Measurements from ENCODE around the gene DERA.

The DERA gene

DNA sequence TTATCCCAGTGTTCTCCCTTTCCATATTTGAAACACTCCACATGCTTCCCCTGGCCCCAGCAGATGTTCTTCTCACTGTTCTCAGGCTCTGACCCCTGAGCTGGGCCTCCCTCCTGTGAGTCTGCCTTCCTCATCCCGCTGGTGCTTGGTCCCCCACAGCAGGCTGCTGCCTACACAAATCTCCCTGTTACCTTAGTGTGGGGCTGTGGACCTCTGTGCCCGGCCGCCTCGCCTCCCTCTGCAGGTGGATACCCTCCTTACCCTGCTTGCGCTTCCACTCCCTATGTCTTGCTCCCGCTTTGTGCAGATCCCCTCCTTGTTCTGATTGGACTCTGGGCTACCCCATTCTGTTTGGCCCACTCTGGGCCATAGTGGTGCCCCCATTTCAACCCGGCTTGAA lies 6.9 kb downstream of the DERA start:
- TF ChIP-seq, protein P1, sequence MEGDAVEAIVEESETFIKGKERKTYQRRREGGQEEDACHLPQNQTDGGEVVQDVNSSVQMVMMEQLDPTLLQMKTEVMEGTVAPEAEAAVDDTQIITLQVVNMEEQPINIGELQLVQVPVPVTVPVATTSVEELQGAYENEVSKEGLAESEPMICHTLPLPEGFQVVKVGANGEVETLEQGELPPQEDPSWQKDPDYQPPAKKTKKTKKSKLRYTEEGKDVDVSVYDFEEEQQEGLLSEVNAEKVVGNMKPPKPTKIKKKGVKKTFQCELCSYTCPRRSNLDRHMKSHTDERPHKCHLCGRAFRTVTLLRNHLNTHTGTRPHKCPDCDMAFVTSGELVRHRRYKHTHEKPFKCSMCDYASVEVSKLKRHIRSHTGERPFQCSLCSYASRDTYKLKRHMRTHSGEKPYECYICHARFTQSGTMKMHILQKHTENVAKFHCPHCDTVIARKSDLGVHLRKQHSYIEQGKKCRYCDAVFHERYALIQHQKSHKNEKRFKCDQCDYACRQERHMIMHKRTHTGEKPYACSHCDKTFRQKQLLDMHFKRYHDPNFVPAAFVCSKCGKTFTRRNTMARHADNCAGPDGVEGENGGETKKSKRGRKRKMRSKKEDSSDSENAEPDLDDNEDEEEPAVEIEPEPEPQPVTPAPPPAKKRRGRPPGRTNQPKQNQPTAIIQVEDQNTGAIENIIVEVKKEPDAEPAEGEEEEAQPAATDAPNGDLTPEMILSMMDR (IDR thresholded peaks at IDR 0.05): no peak

DNA sequence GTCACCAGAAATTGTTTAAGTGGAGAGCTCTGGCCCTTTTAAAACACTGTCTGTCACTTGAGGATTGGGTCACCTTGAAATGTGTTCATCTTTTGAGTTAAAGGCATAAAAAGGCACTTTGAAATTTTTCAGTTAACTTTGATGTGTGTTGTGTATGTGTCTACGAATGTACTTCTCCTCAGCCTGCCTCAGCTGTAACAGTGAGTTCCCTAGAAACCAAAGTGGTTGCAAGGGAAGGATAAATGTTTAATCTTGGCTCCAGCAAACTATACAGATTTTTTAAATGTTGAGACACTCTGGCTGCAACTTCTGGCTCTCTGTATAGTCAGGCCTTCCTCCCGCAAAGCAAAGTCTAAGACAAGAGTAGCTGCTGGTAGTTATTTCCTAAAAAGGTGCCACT lies 8.3 kb downstream of the DERA start:
- TF ChIP-seq, protein P1 (IDR thresholded peaks at IDR 0.05): no peak

DNA sequence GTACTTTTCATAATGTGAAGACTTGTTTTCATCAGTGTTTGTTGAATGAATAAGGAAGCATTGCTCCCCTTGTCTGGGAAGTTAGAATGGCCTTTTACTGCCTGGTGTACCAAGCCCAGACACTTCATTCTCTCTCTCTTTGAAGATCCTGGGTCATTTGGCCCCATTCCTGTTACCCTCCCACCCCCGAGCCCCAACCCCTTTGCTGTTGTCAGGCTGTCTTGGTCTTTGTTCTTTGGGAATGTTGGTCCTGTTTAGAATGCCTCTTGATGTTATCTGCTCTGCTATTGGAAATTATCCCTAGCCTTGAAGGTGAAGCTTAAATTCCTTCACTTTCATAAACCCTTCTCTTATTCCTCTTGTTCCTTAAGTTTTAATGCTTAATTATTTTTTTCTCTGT lies 13.8 kb downstream of the DERA start:
- TF ChIP-seq, protein P1 (IDR thresholded peaks at IDR 0.05): no peak

DNA sequence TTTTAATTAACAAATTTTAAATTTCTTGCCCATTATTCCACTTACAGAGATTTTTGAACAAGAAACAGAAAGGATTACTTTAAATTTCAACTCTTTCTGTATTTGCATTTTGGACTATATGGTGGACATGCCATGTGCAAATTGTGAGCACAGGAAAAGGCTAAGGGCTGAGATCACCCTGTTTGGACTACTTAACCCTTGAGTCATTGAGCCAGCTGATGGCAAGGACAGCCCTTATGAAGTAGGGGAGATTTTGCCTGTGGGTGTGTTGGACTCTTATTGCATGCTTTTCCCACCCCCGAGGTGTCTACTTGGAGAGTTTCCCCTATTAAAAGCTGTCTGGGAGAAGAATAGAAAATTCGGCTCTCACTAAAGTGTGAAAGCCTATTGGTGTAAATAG lies 17.2 kb downstream of the DERA start:
- TF ChIP-seq, protein P1 (IDR thresholded peaks at IDR 0.05): no peak

DNA sequence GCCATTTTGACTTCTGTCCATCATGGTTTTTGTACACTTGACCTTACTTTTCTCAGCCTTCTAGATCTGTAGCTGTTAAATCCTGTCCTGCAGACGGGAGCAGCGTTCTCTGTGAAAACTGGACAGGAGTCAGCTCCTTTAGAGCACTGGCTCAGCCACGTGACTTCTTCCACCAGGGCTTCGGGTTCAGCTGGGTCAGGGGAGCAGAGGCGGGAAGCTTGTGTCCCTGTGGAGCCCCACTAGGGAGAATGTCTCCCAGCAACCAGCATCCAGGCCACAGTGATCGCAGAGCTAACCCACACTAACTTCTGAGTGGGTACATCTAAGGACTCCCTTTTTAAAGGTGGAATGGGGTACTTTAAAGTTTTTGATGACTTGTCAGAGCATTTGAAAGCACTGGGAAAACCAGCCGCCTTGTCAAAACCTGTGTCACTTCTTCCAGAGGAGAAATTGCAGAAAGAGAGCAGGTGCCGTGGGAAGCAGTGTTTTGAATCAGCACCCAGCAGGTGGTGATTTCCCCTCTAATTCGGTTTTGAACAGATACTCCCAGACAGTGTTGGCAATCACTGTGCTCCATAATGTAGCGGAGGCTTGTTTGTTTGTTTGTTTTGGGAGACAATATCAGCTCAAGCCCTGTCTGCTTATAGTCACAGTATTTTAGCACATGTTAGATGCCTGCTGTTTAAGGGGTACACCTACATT lies 17.9 kb downstream of the DERA start:
- TF ChIP-seq, protein P1 (IDR thresholded peaks at IDR 0.05): no peak

DNA sequence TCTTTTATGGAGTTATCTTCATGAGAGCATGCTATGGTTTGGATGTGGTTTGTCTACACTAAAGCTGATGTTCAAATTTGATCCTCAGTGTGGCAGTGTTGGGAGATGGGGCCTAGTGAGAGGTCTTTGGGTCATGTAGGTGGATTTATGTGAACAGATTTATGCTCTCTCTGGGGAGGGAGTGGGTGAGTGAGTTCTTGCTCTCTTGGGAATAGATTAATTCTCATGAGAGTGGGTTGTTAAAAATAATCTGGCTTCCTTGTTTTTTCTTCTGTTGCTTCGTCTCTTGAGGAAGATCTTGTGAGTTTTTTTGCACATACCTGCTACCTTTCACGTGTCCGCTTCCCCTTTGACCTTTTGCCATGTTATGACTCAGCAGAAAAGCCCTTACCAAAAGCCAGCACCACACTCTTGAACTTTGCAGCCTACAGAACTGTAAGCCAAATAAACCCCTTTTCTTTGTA lies 20.5 kb downstream of the DERA start:
- TF ChIP-seq, protein P1 (IDR thresholded peaks at IDR 0.05): no peak

DNA sequence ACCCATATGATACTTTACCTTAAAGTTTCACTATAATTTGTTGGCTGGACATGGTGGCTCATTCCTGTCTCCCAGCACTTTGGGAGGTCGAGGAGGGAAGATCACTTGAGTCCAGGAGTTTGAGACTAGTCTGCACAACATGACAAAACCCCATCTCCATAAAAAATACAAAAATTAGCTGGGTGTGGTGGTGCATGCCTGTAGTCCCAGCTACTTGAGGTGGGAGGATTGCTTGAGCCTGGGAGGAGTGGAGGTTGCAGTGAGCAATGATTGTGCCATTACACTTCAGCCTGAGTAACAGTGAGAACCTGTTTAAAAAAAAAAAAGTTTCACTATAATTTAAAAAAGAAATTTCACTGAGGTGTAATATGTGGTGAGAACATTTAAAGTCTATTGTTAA lies 21.2 kb downstream of the DERA start:
- TF ChIP-seq, protein P1 (IDR thresholded peaks at IDR 0.05): no peak

DNA sequence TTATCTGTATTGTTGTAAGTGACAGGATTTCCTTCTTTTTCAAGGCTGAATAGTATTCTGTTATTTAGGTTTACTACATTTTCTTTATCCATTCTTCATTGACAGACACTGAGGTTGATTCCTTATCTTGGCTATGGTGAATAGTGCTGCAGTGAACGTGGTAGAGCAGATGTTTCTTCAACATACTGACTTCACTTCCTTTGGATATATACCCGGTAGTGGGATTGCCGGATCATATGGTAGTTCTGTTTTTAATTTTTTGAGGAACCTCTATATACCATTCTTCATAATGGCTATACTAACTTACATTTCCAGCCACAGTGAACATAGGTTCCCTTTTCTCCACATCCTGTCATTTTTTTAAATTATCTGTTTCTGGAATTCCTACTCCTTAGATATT lies 21.8 kb downstream of the DERA start:
- TF ChIP-seq, protein P1 (IDR thresholded peaks at IDR 0.05): no peak
